DOHH2 (cell line): ENCODE results near the gene LRCH2.

Source experiments
- H3F3A ChIP-seq: fragments of 200-600 bp; sonication (generic), shearing (Covaris generic); 2 replicates; pipeline ENCODE4 v1.6.0; 2016; ENCODE audit warnings: antibody characterized with exemption, mild to moderate bottlenecking; ENCODE audit not compliant: control insufficient read depth, insufficient read depth
- H3K27ac ChIP-seq: fragments of 200-600 bp; sonication (generic); 2 replicates; pipeline ENCODE4 v1.5.1; 2014; ENCODE audit warnings: low read depth, mild to moderate bottlenecking, low read length, moderate library complexity
- H3K27me3 ChIP-seq: fragments of 200-600 bp; sonication (generic); 2 replicates; pipeline ENCODE4 v1.6.1; 2014; ENCODE audit warnings: mild to moderate bottlenecking, low read length, mixed read lengths; ENCODE audit not compliant: control insufficient read depth
- H3K36me3 ChIP-seq: fragments of 200-600 bp; sonication (generic); 2 replicates; pipeline ENCODE4 v1.6.1; 2014; ENCODE audit warnings: mild to moderate bottlenecking, low read length, moderate library complexity, mixed read lengths; ENCODE audit not compliant: control insufficient read depth
- H3K4me1 ChIP-seq: fragments of 200-600 bp; sonication (generic); 2 replicates; pipeline ENCODE4 v1.6.1; 2014; ENCODE audit warnings: mild to moderate bottlenecking, low read length, mixed read lengths; ENCODE audit not compliant: control insufficient read depth
- H3K4me2 ChIP-seq: fragments of 200-600 bp; sonication (generic); 2 replicates; pipeline ENCODE4 v1.6.0; 2014; ENCODE audit warnings: mild to moderate bottlenecking, low read length, moderate library complexity
- H3K4me3 ChIP-seq: fragments of 200-600 bp; sonication (generic); 2 replicates; pipeline ENCODE4 v1.5.1; 2014; ENCODE audit warnings: mild to moderate bottlenecking, low read length, mixed read lengths
- H3K79me2 ChIP-seq: fragments of 200-600 bp; sonication (generic); 2 replicates; pipeline ENCODE4 v1.6.1; 2014; ENCODE audit warnings: mild to moderate bottlenecking, low read length, mixed read lengths; ENCODE audit not compliant: control insufficient read depth
- H3K9me2 ChIP-seq: fragments of 200-600 bp; sonication (generic); replicated peaks from 2 replicates; pipeline ENCODE4 v1.6.1; 2014; ENCODE audit warnings: mild to moderate bottlenecking, low read length, mixed read lengths; ENCODE audit not compliant: control insufficient read depth
- H3K9me3 ChIP-seq: fragments of 200-600 bp; sonication (generic); 2 replicates; pipeline ENCODE4 v1.6.1; 2014; ENCODE audit warnings: antibody characterized with exemption, low read length, mixed read lengths; ENCODE audit not compliant: control insufficient read depth, insufficient read depth
- H4K20me1 ChIP-seq: fragments of 200-600 bp; sonication (generic); 2 replicates; pipeline ENCODE4 v1.6.0; 2014; ENCODE audit warnings: low read depth, mild to moderate bottlenecking, antibody characterized with exemption, low read length, moderate library complexity; ENCODE audit not compliant: control insufficient read depth, insufficient read depth
- EZH2phosphoT487 ChIP-seq: fragments of 200-600 bp; sonication (generic); IDR thresholded peaks from 2 replicates; pipeline ENCODE4 v1.6.1; 2017; ENCODE audit warnings: borderline replicate concordance, mild to moderate bottlenecking, antibody characterized with exemption, low read length, moderate library complexity, mixed read lengths
- TF ChIP-seq, protein P1 (sequence below): fragments of 200-600 bp; sonication (generic); IDR thresholded peaks from one replicate; pipeline ENCODE4 v1.5.1; 2014; ENCODE audit warnings: antibody characterized with exemption, mild to moderate bottlenecking, low read depth, low read length; ENCODE audit not compliant: poor library complexity, severe bottlenecking

Gene LRCH2

DNA sequence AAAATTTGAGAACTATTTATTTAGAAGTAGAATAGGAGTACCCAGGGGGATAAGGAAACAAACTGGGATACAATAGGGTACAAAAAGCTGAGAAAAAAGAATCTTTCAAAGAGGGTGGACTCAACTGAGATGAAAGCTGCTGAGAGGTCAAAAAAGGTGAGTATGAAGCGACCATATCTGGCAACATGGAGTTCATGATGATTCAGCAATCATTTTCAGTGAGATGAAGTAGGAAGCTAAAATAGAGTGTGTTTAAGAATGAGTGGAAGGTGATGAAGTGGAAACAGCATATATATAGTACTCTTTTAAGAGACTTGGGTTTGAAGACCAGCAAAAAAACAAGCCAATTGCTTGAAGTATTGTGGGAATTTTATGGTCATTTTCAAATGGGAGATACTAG lies 144.5 kb downstream of the LRCH2 start:
- H3K4me2 ChIP-seq: no peak overlapping the region
- no peaks in the 10 kb centered on the region for H3F3A ChIP-seq
- no peaks in the 10 kb centered on the region for H3K27me3 ChIP-seq
- no peaks in the 10 kb centered on the region for H3K4me1 ChIP-seq
- H3K9me2 ChIP-seq: no peaks in the 10 kb centered on the region
- H3K4me3 ChIP-seq: no peak overlapping the region
- H3K36me3 ChIP-seq: no peaks in the 10 kb centered on the region
- no peaks in the 10 kb centered on the region for H4K20me1 ChIP-seq
- H3K9me3 ChIP-seq: no peaks in the 10 kb centered on the region
- H3K79me2 ChIP-seq: no peaks in the 10 kb centered on the region
- no peak overlapping the region for H3K27ac ChIP-seq
- TF ChIP-seq, protein P1, sequence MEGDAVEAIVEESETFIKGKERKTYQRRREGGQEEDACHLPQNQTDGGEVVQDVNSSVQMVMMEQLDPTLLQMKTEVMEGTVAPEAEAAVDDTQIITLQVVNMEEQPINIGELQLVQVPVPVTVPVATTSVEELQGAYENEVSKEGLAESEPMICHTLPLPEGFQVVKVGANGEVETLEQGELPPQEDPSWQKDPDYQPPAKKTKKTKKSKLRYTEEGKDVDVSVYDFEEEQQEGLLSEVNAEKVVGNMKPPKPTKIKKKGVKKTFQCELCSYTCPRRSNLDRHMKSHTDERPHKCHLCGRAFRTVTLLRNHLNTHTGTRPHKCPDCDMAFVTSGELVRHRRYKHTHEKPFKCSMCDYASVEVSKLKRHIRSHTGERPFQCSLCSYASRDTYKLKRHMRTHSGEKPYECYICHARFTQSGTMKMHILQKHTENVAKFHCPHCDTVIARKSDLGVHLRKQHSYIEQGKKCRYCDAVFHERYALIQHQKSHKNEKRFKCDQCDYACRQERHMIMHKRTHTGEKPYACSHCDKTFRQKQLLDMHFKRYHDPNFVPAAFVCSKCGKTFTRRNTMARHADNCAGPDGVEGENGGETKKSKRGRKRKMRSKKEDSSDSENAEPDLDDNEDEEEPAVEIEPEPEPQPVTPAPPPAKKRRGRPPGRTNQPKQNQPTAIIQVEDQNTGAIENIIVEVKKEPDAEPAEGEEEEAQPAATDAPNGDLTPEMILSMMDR: no peak
- no peak for TF ChIP-seq EZH2phosphoT487

DNA sequence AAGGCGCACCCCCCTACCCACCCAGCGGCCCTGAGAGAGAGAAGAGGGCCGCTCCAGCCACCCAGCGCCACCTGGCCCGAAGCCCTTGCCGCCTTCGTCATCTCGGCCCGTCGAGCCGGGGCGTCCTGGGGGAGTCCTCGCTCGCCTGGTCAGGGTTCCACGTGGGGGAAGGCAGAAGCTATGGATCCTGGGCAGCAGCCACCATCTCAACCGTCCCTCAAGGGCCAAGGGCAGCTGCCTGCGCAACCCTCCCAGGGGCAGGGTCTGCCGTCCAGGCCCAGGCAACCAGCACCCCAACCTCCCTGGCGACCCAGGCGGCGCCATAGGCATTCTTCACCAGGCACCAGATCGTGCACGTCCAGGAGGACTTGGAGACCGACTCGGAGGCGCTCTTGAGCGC lies 165.0 kb downstream of the LRCH2 start:
- no peaks in the 10 kb centered on the region for H3K27me3 ChIP-seq
- no peaks in the 10 kb centered on the region for H3K4me1 ChIP-seq
- no peak overlapping the region for H3K4me3 ChIP-seq
- H3K36me3 ChIP-seq: no peaks in the 10 kb centered on the region
- no peaks in the 10 kb centered on the region for H3K79me2 ChIP-seq
- H3K4me2 ChIP-seq: no peak overlapping the region
- H3K9me3 ChIP-seq: no peaks in the 10 kb centered on the region
- no peaks in the 10 kb centered on the region for H3K9me2 ChIP-seq
- no peaks in the 10 kb centered on the region for H3F3A ChIP-seq
- H3K27ac ChIP-seq: no peak overlapping the region
- H4K20me1 ChIP-seq: no peaks in the 10 kb centered on the region
- TF ChIP-seq EZH2phosphoT487: no peak
- TF ChIP-seq, protein P1: no peak

DNA sequence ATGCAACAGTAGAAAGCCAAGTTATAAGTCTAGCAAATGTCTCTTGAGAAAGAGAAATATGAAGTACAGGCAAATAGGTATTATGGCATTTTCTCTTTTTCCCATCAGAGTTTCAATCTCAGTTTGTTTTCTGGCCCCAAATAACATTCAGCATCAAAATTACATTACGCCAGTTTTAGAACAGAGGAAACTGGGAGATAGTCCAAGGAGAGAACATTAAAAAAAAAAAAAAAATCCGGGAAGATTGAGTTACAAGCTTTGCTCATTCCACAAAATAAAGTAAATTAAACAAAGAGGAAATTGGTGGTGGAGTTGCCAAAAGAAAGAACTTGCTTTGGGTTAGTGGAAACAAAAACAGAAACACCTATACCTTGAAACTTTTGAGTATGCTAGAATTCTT lies 166.1 kb downstream of the LRCH2 start:
- Histone ChIP-seq H3K4me1 (no peaks in the 10 kb centered on the region), H3K27ac (no peak overlapping the region), H3F3A (no peaks in the 10 kb centered on the region), H3K79me2 (no peaks in the 10 kb centered on the region), H4K20me1 (no peaks in the 10 kb centered on the region), H3K27me3 (no peaks in the 10 kb centered on the region), H3K4me3 (no peak overlapping the region), H3K9me3 (no peaks in the 10 kb centered on the region), H3K9me2 (no peaks in the 10 kb centered on the region), H3K36me3 (no peaks in the 10 kb centered on the region), H3K4me2 (no peak overlapping the region)
- TF ChIP-seq, protein P1: no peak
- TF ChIP-seq EZH2phosphoT487: no peak

DNA sequence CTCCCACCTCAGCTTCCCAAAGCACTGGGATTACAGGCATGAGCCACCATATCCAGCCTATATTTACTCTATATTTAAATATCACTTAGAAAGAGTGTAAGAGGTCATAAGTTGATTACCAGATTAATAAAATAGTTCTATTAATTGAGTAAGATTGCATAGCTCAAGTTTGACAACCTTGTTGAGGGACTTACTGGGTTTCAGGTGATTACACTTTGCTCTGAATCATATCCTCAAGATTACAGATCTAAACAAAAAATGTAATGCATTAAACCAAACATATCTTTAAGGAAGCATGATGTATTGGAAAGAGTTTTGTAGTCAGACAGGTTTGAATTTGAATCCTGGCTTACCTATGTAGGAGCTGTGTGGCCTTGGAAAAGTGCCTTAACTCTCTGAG lies 168.6 kb downstream of the LRCH2 start:
- Histone ChIP-seq H3K4me3 (no peak overlapping the region), H3K79me2 (no peaks in the 10 kb centered on the region), H3F3A (no peaks in the 10 kb centered on the region), H3K9me3 (no peaks in the 10 kb centered on the region), H3K9me2 (no peaks in the 10 kb centered on the region), H3K27ac (no peak overlapping the region), H3K27me3 (no peaks in the 10 kb centered on the region), H4K20me1 (no peaks in the 10 kb centered on the region), H3K4me1 (no peaks in the 10 kb centered on the region), H3K4me2 (no peak overlapping the region), H3K36me3 (no peaks in the 10 kb centered on the region)
- no peak for TF ChIP-seq EZH2phosphoT487
- TF ChIP-seq, protein P1: no peak
